Ishikawa (cell line): Measurements from ENCODE around the gene COG8.

Experiments
- CEBPB ChIP-seq: IDR thresholded peaks from 2 replicates; pipeline ENCODE4 v1.6.1; 2012
- CREB1 ChIP-seq: IDR thresholded peaks from 2 replicates; pipeline ENCODE4 v1.6.1; 2012; ENCODE audit warnings: low read depth
- EGR1 ChIP-seq: IDR thresholded peaks from 2 replicates; pipeline ENCODE4 v1.6.1; 2012
- EP300 ChIP-seq: IDR thresholded peaks from 2 replicates; pipeline ENCODE4 v1.6.1; 2012; ENCODE audit warnings: borderline replicate concordance
- FOXM1 ChIP-seq: IDR thresholded peaks from 2 replicates; pipeline ENCODE4 v1.6.1; 2012; ENCODE audit warnings: low read depth, borderline replicate concordance
- NFIC ChIP-seq: IDR thresholded peaks from 2 replicates; pipeline ENCODE4 v1.6.1; 2012
- RAD21 ChIP-seq: IDR thresholded peaks from 2 replicates; pipeline ENCODE4 v1.6.1; 2012; ENCODE audit warnings: low read depth
- REST ChIP-seq: IDR thresholded peaks from 2 replicates; pipeline ENCODE4 v1.6.1; 2012; ENCODE audit warnings: low read depth, mild to moderate bottlenecking
- TAF1 ChIP-seq: IDR thresholded peaks from 2 replicates; pipeline ENCODE4 v1.6.1; 2012; ENCODE audit warnings: low read depth, mild to moderate bottlenecking
- TEAD4 ChIP-seq: IDR thresholded peaks from 2 replicates; pipeline ENCODE4 v1.6.1; 2012
- USF1 ChIP-seq: IDR thresholded peaks from 2 replicates; pipeline ENCODE4 v1.6.1; 2012
- YY1 ChIP-seq: IDR thresholded peaks from 2 replicates; pipeline ENCODE4 v1.6.1; 2012; ENCODE audit warnings: low read depth
- ZBTB7A ChIP-seq: IDR thresholded peaks from 2 replicates; pipeline ENCODE4 v1.6.1; 2012; ENCODE audit warnings: low read depth
- TF ChIP-seq, protein P1 (sequence below): IDR thresholded peaks from 2 replicates; pipeline ENCODE4 v1.6.1; 2012

DNA sequence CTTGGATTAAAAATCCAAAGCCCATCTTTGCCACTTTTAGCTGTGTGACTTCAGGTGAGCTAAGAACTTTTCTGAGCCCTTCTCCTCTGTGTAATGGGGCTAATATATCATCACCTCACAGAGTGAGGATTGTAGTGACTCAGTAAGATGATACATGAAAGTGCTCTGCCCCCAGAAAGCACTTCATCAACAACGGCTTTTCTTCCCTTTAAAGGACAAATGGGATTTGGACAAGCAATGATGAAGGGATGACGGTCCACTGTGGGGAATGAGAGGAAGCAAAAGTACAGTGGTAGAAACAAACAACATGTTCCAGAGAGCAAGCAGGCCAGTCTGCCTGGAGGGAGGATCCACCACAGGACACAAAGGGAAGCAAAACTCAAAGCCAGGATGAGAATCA is 26.5 kb upstream of the COG8 start:
- TF ChIP-seq REST (no peak), RAD21 (no peak), USF1 (no peak), NFIC (no peak), TAF1 (no peak), FOXM1 (no peak), TEAD4 (no peak), CEBPB (no peak), YY1 (no peak), EP300 (no peak), ZBTB7A (no peak), CREB1 (no peak), EGR1 (no peak)
- TF ChIP-seq, protein P1, sequence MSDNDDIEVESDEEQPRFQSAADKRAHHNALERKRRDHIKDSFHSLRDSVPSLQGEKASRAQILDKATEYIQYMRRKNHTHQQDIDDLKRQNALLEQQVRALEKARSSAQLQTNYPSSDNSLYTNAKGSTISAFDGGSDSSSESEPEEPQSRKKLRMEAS: no peak
